Testis (tissue), 3 donors: ENCODE measurements around the gene ABLIM3. TPM values are rescaled to one million over a fixed set of nuclear protein-coding genes. Genes with fewer than 3 reads are reported as not detected.

Experiments used
- DNase-seq: peaks from one replicate; pipeline ENCODE4 v3.0.0-alpha.2; 2019
- H3K27ac ChIP-seq, 2 donors: fragments of 200-600 bp; sonication (generic); one replicate each; pipeline ENCODE4 v1.5.1; 2019
- H3K27me3 ChIP-seq: fragments of 200-600 bp; sonication (generic); one replicate; pipeline ENCODE4 v1.5.1; 2019
- H3K36me3 ChIP-seq: fragments of 200-600 bp; sonication (generic); one replicate; pipeline ENCODE4 v1.5.1; 2017; ENCODE audit warnings: low read depth; ENCODE audit errors: missing control alignments
- H3K4me1 ChIP-seq: fragments of 200-600 bp; sonication (generic); one replicate; pipeline ENCODE4 v1.5.1; 2019
- H3K4me3 ChIP-seq, 2 donors: fragments of 200-600 bp; sonication (generic); one replicate each; pipeline ENCODE4 v1.5.1; 2017 to 2019
- H3K9me3 ChIP-seq: fragments of 200-600 bp; sonication (generic); one replicate; pipeline ENCODE4 v1.5.1; 2017
- CTCF ChIP-seq, 3 experiments: fragments of 450-650 bp in 2 of 3; fragments of 200-600 bp in 1 of 3; sonication (generic) in 1 of 3; IDR thresholded peaks; one replicate each; pipeline ENCODE4 v1.5.1; 2016 to 2019; ENCODE audit warnings: antibody characterized with exemption in 3 of 3, mild to moderate bottlenecking in 2 of 3, moderate library complexity in 1 of 3
- POLR2A ChIP-seq: fragments of 450-650 bp; IDR thresholded peaks from one replicate; pipeline ENCODE4 v1.6.1; 2017; ENCODE audit warnings: antibody characterized with exemption, mild to moderate bottlenecking, moderate library complexity
- WGBS, 2 donors: methylation state at CpG; one replicate each; pipeline ENCODE4 v1.1.5; 2018; 5-methylcytosine and 5-hydroxymethylcytosine counted together
- intact Hi-C: fragments of 100-400 bp; cut with DNase I; formaldehyde crosslinking; loops from one replicate; pipeline ENCODE4 v1.15.1; 2023; ENCODE audit warnings: low total_unique reads
- polyA plus RNA-seq: library from polyadenylated mRNA; stranded (reverse); fragments of 350-450 nt; fragmentation: Illumina TruSeq; extraction: RNeasy Lipid Tissue Mini Kit (QIAGEN cat#74804); gene quantifications from one replicate; pipeline ENCODE4 v1.2.3, GENCODE V29; 2014; ENCODE audit warnings: low read depth, low replicate concordance; ENCODE audit not compliant: insufficient read depth
- total RNA-seq, 2 donors: library from RNA; depleted of rRNA; stranded (reverse); fragments of >200 nt; gene quantifications; one replicate each; pipeline ENCODE4 v1.2.3, GENCODE V29; 2016

The ABLIM3 gene
- total and polyA plus RNA-seq, 3 donors from 2014 or later: 5.6 to 8.9 (median 7.6) TPM

DNA sequence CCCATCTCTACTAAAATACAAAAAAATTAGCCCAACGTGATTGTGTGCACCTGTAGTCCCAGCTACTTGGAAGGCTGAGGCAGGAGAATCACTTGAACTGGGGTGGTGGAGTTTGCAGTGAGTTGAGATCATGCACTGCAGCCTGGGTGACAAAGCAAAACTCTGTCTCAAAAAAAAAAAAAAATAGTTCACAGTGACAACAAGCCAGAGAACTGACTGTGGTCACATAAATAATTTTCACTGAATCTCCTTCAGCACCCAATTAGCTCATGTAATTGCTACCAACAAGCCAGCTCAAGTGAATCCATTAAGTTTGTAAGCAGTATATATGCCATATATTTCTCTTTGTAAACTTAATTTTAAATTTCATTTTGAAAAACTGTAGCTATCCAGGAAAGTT, 115.8 kb downstream of the ABLIM3 start:
- H3K4me3 ChIP-seq: no peak overlapping the region
- H3K27ac ChIP-seq: no peak overlapping the region
- H3K27me3 ChIP-seq: no peaks in the 10 kb centered on the region
- intact Hi-C loops: no loop called here
- no peaks in the 10 kb centered on the region for H3K36me3 ChIP-seq
- DNase-seq: no peak
- no peaks in the 10 kb centered on the region for H3K9me3 ChIP-seq
- TF ChIP-seq CTCF (IDR thresholded peaks at IDR 0.05) (no peak), POLR2A (no peak)
- H3K4me1 ChIP-seq: no peaks in the 10 kb centered on the region
- WGBS, 2 donors: 44 to 68% methylated on average over 1 of the region's 1 CpG

- no peaks in the 10 kb centered on the region for H3K36me3 ChIP-seq
- H3K27me3 ChIP-seq: no peaks in the 10 kb centered on the region
- H3K4me3 ChIP-seq: no peak overlapping the region
- H3K27ac ChIP-seq: no peak overlapping the region
- DNase-seq: no peak
- WGBS, 2 donors: 84 to 94% methylated on average over 10 of the region's 10 CpGs
- no peaks in the 10 kb centered on the region for H3K4me1 ChIP-seq
- H3K9me3 ChIP-seq: no peaks in the 10 kb centered on the region
- TF ChIP-seq POLR2A (no peak), CTCF (IDR thresholded peaks at IDR 0.05) (no peak)
- intact Hi-C loops: no loop called here
Measured at GRCh38 chr5:149257889-149258705, 116.8 kb downstream of the ABLIM3 start.

- intact Hi-C loops: no loop called here
- DNase-seq: no peak
- WGBS, 2 donors: 83 to 86% methylated on average over 1 of the region's 1 CpG
Measured at GRCh38 chr5:149260761-149261160, 119.5 kb downstream of the ABLIM3 start.

GRCh38 chr5:149261246-149261645, 120.0 kb downstream of the ABLIM3 start:
- no peaks in the 10 kb centered on the region for H3K4me1 ChIP-seq
- TF ChIP-seq CTCF (IDR thresholded peaks at IDR 0.05) (no peak), POLR2A (no peak)
- H3K27me3 ChIP-seq: no peaks in the 10 kb centered on the region
- no peaks in the 10 kb centered on the region for H3K36me3 ChIP-seq
- intact Hi-C loops: no loop called here
- H3K27ac ChIP-seq: no peak overlapping the region
- H3K4me3 ChIP-seq: no peak overlapping the region
- no peaks in the 10 kb centered on the region for H3K9me3 ChIP-seq
- whole genome bisulfite sequencing, 2 donors: 64 to 81% methylated on average over 7 of the region's 7 CpGs
- DNase-seq: no peak

More at GRCh38 chr5:149260761-149261160, 119.5 kb downstream of the ABLIM3 start:
- Histone ChIP-seq H3K9me3 (no peaks in the 10 kb centered on the region), H3K36me3 (no peaks in the 10 kb centered on the region), H3K27ac (no peak overlapping the region), H3K4me3 (no peak overlapping the region), H3K27me3 (no peaks in the 10 kb centered on the region), H3K4me1 (no peaks in the 10 kb centered on the region)
- TF ChIP-seq CTCF (IDR thresholded peaks at IDR 0.05) (no peak), POLR2A (no peak)

GRCh38 chr5:149262315-149262714, 121.0 kb downstream of the ABLIM3 start:
- DNase-seq: no peak
- Histone ChIP-seq H3K27ac (no peak overlapping the region), H3K4me3 (no peak overlapping the region), H3K4me1 (no peaks in the 10 kb centered on the region), H3K9me3 (no peaks in the 10 kb centered on the region), H3K27me3 (no peaks in the 10 kb centered on the region), H3K36me3 (no peaks in the 10 kb centered on the region)
- 82 to 88% methylated on average over 4 of the region's 4 CpGs for WGBS, 2 donors
- TF ChIP-seq CTCF (IDR thresholded peaks at IDR 0.05) (no peak), POLR2A (no peak)
- intact Hi-C loops: no loop called here
